C4-2B (cell line): ENCODE results near the gene PTTG1.

ENCODE experiments used
- CTCF ChIP-seq: fragments of 450-650 bp; conservative IDR thresholded peaks from 2 replicates; pipeline ENCODE4 v1.5.1; 2017; ENCODE audit warnings: mild to moderate bottlenecking
- ZFX ChIP-seq: fragments of 450-650 bp; IDR thresholded peaks from 2 replicates; pipeline ENCODE4 v1.6.1; 2017

DNA sequence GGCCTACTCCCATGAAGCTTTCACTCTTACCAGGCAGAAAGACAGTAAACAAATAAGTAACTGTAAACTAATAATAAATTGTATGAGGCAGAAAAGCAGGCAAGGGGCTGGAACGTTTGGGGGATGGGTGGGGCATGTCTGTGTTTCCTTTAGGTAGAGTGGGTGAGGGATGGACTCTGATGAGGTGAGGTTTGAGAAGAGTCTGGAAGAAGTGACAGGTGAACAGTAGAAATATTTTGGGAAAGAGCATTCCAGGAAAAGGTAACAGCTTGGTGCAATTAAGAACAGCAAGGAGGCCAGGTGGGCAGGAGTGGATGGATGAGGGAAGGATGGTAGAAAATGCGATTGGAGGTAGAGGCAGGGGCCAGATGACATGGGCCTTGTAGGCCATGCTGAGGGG lies 56.5 kb downstream of the PTTG1 start:
- TF ChIP-seq CTCF (no peak), ZFX (no peak)
